GM18951 (cell line): ENCODE measurements around the gene RNF113B.

Experiments used
- POLR2A ChIP-seq: IDR thresholded peaks from 4 replicates; pipeline ENCODE4 v1.6.1; 2011; ENCODE audit warnings: mild to moderate bottlenecking; ENCODE audit not compliant: insufficient read length, insufficient read depth; ENCODE audit errors: extremely low read depth
- in situ Hi-C: fragments of 300-500 bp; cut with MboI; formaldehyde crosslinking; loops from one replicate; pipeline ENCODE4 v1.12.0; 2022; ENCODE audit warnings: low sequenced_read_pairs, mixed read lengths, inconsistent platforms; ENCODE audit not compliant: unreplicated experiment

RNF113B gene

DNA sequence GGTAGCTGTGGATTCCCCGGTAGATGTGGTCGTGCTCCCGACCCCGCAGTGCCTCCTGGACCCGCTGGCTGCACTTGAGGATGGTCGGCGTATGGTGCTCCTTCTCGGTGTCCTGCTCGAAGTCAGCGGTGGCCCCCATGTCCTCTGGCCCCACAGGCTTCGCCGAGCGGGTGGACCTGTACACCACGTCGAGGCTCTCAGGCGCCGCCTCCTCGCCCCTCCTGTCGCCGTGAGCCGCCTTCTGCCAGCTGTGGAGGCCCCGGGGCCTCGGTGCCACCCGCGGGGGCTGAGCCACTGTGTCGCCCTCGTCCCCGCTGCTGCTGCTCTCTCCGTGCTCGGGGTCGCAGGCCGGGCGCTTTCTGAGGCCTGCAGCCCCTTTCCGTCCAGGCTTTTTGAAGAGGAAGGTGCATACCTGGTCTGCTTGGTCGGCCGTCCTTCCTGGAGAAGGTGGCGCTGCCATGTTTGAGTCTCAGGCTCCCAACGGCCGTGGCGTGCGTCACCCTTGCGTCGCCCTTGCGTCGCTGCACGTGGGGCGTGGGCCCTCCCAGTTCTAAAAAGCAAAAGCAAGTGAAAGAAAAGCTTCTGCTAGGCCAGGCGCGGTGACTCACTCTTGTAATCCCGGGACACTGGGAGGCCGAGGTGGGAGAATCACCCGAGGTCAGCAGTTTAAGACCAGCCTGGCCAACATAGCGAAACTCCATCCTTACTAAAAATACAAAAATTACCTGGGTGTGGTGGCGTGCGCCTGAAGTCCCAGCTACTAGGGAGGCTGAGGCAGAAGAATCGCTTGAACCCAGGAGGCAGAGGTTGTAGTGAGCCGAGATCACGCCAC, at the start of gene RNF113B:
Gene RNF113B, minus strand, starts transcription at position 493 of the 832 bp plus-strand sequence. Its CDS starts 33 bp downstream, at position 460.
- in situ Hi-C loops, result no loop called here
- no peak for TF ChIP-seq POLR2A

DNA sequence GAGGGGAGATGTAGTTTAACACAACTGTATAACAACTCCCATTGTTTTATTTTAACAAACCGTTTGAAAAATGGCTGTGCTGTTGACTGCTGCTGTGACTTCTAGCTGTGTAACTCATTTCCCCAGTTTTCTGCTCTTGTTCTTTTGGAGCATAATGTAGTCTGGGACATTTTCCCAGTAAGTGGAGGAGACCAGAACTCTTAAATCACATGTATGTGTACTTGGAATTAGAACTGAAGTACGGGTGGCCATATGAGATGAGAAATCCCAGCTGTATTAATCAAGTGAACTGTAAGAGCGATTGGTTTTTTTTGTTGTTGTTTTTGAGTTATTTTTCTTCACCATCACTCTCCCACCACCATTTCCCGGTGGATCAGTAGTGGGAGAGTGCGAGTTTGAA, 49.4 kb upstream of the RNF113B start:
- no peak for TF ChIP-seq POLR2A
- in situ Hi-C loops, result no loop called here

DNA sequence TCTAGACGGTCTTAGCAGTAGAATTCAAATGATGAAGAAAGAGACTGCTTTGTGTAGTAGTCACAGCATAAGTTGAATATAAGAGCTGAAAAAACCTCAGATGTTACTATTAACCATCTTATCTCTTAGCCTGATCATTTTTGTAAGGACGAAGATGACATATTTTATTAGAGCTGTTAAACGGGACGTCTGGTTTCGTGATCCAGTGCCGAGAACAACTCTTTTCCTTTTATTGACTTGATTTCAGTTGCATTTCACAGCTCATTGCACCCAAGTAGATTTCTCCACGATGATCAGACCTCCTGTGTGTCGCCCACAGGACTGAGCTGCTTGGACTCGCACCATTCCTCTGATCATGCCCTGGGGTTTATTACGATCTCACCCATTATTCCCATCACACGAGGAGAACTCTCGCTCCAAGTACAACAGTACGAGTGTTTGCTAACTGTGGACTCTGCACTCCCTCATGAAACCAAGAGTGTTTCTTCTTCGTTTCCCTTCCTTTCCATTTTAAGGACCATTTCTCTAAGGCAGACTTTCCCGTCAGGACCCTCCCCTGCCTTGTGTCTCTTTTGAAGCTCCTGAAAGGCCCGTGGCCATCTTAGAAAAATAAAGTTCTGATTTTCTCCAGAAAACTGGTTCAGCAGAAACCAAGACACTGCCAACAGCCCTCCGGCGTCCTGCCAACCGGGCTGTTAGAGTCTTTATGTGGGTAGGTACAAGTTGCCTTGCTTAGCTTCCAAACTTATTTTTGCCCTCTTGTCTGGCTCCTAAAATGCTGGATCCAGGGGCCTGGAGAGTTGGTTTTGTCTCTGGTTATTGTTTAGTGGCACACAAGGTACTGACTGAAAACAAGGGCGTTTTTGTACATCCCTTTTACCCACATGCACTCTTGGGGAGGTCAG, 48.2 kb upstream of the RNF113B start:
- in situ Hi-C loops, result no loop called here
- no peak for TF ChIP-seq POLR2A

DNA sequence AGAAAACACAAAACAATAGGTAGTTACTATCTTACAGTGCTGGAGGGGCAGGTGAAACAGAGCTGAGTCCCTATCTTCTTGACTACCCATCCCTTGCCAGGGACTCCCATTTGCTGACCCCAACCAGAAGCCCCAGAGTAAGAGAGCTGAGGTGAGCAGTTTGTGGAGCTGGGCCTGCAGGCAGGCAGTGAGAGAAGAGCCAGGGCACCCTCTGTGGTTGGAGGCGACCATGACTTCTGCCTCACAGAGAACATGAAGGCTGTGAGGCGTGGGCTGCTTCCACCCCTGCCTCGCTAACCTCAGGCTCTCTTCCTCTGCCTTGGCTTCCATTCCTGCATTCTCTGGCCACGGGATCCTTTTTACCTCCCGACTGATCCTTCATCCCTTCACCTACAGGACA, 47.5 kb upstream of the RNF113B start:
- in situ Hi-C loops, result no loop called here
- no peak for TF ChIP-seq POLR2A

DNA sequence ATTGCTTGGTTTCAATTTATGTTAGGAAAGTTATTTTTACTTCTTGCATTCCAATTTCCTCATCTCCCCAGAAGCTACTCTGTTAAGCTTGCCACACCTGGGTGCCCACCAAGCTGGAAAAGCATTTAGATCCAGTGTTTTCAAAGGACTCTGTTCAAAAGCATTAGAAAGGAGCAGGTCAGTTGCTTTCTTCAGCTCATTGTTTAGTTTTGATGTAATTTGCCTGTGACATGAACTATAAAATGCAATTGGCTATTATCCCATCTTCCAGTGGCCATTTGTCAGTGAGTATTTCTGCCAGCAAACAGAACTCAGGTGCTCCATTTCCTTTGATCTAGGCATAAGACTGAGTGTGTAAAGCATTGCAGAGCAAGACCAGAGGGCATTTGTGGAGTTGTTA, 46.7 kb upstream of the RNF113B start:
- in situ Hi-C loops, result no loop called here
- TF ChIP-seq POLR2A, result no peak

DNA sequence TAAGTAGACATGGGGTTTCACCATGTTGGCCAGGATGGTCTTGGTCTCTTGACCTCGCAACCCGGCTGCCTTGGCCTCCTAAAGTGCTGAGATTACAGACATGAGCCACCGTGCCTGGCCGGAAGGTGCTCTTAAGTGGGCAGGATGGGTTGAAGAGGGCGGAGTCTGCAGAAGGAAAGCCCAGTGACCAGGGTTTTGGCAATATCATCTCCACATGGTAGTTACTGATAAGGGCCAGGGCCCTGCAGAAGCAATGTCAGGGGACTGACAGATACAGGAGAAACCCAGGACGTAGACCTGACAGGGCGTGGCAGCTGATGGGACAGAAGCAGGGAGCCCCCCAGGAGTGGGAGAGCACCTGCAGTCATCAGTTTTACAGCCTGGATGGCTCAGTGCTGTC, 45.7 kb upstream of the RNF113B start:
- TF ChIP-seq POLR2A, result no peak
- in situ Hi-C loops, result no loop called here

DNA sequence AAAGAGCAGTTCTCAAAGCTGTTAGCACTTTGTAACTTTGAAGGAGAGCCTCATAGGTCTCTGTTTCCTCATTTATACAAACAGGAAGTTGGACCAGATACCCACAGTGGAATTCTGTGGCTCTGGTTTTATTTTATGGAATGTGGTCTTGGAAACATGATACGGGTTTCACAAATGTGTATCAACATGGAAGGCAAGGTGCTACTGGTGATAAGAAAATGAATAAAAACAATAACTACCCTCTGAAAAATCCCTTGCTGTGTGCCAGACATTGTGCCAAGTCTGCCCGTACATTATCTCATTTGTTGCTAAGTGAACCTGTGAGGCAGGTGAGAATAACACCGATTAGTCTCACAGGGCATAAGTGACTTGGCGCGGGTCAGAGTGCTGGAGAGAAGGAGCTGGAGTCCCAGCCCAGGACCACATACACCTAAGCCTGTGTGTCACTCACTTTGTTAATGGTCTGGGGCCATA, 45.0 kb upstream of the RNF113B start:
- TF ChIP-seq POLR2A, result no peak
- in situ Hi-C loops, result no loop called here

DNA sequence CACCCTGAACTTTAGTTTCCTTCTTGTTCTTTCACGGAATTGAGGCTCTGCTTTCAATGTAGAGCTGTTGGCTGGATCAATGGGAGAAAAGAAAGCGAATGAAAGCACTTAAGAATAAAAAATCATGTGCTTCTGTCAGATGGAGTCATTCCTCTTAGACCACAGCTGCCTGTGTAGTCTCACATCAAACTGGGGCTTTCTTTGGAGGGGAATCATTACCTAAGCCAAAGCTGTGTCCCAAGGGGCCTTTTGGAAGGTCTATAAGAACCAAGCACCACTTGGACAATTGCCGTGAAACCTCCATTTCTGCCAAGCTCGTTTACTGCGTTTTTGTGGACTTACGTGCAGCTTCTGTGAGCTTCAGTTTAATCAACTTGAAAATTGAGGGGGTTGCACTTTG, 44.2 kb upstream of the RNF113B start:
- TF ChIP-seq POLR2A, result no peak
- in situ Hi-C loops, result no loop called here

DNA sequence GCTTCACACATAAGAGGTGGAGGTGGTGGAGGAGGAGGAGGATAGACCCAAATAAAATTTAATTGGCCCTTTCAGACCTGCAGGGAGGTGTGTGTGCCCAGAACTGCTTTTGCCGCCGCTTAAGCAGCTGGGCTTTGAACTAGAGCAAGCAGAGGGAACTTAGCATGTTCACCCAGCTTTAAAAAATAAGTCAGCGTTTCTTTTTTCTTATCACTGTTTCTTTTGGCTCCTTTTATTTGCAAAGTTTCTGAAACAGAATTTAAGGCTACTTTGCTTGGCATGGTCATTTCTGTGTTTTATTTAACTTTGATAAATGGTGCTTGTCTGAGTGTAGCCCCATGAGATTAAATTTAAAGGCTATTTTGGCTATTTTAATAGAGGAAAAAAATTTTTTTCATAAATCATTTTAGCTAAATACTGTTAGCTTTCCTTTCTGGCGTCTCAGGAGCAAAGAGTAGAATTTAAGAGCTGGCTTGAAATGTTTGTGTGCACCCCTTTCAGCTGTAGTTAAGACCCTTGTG, 43.3 kb upstream of the RNF113B start:
- in situ Hi-C loops, result no loop called here
- no peak for TF ChIP-seq POLR2A

DNA sequence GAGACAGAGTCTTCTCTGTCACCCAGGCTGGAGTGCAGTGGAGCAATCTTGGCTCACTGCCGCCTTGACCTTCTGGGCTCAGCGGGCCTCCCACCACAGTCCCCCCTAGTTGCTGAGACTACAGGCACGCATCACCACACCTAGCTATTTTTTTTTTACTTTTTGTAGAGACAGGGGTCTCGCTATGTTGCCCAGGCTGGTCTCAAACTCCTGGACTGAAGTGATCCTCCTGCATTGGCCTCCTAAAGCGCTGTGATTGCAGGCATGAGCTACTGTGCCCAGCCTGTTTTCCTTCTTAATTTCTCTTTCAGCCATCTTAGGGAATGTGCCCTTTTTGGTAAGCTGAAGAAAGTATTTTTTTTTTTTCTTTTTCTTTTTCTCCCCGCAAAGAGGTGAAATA, 42.6 kb upstream of the RNF113B start:
- in situ Hi-C loops, result no loop called here
- no peak for TF ChIP-seq POLR2A

DNA sequence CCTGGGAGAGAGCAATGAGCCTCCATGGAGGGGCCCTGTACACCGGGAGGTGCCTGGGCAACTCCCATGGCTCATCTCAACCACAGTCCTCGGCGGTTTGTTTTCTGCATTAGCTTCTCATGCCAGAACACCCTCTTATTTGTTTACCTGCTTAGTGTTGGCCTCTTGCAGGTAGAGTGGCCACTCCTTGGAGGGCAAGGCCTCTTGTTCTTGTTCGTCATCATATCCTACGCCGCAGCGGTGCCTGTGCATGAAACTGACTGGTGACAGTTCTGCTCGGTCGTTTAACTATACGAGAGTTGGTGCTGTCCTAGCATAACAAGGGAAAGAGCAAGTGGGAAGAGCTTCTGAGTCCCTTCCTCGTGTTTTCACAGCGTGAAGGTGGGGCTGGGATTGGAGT, 40.5 kb upstream of the RNF113B start:
- no peak for TF ChIP-seq POLR2A
- in situ Hi-C loops, result no loop called here

DNA sequence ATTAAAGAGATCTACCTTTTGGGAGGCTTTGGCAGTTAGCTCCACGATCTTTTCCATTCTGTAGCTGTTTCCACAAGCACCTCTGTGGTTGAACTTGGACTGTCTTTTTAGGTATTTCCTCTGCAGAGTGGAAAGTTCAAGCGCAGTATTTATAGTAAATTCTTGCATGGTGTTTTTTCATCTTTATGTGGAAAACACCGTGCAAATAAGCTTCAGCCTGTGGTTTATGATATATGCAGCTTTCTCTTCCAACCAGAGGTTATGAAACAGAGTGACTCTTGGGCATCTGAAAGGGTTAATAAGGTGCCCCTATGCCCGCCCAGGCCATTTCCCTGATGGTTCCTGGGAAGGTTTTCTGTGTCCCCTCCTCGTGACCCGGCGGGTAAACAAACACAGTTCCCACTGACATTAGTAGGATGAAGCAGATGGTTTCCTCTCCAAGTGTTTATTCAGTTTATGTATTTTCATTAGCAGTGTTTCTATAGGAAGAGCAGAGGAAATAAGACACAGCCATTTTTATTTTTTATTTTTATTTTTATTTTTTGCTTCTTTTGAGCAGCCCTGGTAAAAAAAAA, 39.7 kb upstream of the RNF113B start:
- in situ Hi-C loops, result no loop called here

DNA sequence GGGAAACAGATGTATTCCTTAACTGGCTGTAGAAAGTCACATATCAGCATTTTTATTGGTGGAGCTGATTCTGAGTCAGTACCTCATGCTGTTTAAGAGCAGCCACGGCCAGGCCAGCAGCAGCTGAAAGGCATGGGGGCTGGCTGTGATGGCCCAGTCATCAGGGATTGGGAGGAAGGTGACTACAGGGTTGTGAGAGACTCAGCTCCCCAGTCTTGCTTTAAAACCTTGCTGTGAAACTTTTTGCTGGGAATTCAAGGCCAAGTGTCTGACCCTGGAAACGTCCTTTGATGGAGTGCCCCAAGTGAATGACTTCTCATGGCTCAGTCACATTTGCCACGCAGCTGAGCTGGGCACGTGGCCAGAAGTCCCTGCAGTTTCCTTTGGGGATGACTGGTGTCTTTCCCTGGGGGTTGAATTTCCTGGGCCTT, 39.1 kb upstream of the RNF113B start:
- TF ChIP-seq POLR2A, result no peak
- in situ Hi-C loops, result no loop called here

More for the DNA sequence above, 39.7 kb upstream of the RNF113B start:
- no peak for TF ChIP-seq POLR2A
